Measurements from ENCODE around the gene IL13.
A peak's percentile ranks its signal among the peaks of the same experiment; 100 is the strongest.
"Not testable (repeated sequence)": the region's sequence is repeated elsewhere in the genome, so short reads cannot be mapped to it uniquely, and the experiment has no call there.

Gene IL13

DNA sequence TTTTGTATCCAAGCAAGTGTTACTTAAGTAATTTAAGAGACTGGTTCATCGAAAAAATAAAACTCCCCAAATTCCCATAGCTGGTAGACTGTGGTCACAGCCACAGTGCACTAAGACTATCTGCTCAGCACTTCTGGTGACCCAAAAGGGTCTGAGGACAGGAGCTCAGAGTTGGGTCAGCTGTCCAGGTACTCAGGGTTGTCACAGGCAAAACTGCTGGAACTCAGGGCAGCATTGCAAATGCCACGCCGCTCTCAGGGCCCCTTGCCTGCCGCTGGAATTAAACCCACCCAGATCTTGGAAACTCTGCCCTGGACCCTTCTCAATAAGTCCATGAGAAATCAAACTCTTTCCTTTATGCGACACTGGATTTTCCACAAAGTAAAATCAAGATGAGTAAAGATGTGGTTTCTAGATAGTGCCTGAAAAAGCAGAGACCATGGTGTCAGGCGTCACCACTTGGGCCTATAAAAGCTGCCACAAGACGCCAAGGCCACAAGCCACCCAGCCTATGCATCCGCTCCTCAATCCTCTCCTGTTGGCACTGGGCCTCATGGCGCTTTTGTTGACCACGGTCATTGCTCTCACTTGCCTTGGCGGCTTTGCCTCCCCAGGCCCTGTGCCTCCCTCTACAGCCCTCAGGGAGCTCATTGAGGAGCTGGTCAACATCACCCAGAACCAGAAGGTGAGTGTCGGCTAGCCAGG lies at the start of gene IL13:
TSS of gene IL13 (plus strand) at position 498 of the 705 bp plus-strand sequence. CDS start at position 512, 14 bp downstream.
- no peak for DNase-seq

DNA sequence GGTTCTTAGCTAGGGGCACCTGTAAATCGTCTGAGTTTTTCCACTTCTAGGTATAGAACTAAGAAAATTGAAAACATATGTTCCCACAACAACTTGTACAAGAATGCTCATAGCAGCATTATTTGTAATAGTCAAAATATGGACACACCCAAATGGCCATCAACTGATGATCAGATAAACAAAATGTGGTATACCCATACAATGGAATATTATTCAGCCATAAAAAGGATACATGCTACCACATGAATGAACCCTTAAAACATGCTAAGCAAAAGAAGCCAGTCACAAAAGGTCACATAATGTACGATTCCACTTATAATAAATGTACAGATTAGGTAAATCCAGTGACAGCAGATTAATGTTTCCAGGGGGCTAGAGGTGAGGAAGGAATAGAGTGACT lies 46.0 kb upstream of the IL13 start:
- no peak for DNase-seq

DNA sequence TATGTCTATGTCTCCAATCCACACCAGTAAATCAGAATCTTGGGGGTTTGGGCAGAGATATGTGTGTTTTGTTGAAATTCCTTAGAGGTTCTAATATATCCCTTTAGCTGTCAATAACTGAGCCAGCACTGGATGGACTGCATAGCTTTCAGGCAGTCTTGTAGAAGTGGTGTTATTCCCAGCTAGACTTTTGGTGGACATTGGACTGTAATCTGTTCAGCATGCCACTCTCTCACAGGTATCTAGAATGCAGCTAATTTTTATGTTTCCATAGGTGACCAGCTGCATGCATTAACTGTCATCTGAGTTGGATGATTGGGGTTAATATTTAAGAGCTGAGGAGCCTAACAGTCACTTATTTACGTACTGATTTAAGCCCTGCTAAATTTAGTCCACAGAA lies 45.1 kb upstream of the IL13 start:
- no peak for DNase-seq

DNA sequence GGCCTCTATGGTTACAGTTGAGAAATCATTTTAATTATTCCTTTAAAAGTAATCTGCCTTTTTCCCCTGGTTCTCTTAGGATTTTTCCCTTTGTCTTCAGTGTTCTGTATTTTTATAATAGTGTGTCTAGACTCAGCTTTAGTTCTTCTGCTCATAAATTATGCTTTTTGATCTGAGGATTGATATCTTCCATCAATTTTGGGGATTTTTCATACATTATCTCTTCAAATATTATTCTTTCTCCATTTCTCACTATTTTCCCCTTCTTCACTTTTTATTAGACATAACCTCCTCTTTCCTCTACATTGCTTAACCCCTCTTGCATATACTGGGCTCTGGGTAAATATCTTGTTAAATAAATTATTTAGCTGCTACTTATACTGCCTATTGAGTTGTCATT lies 36.3 kb upstream of the IL13 start:
- no peak for DNase-seq

DNA sequence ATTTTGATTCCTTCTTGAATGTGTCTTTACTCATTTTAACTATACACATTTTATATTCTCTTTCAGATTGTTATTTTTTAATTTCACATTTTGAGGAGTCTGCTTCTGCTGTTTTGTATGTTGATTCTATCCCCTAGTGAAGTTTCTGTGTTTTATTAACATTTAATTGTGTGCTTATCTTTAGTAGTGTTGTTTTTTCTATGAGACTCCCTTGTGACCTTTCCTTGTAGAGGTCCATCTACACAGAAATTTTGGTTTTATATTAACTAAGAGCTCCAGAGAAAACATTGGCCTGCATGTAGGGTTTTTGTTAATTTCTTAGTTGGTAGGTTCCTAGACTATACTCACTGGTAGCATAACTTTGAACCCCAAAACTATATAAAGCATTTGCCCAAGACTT lies 35.4 kb upstream of the IL13 start:
- DNase-seq, result no peak

DNA sequence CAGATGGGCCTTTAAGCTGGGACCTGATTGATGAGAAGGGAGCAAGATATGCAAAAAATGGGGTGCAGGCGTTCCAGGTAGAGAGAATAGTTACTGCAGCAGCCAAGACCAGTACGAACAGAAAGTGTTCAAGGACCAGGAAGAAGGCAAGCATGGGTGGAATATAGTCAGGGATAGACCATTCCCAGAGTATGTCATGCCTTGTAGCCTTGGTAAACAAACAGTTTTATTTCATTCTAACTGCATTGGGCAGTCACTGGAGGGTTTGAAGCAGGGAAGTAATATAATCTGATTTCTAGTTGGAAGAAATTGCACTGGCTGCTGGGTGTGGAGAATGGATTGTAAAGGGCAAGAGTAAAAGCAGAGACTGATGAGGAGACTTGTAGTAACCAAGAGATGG lies 30.5 kb upstream of the IL13 start:
- DNase-seq, result no peak

DNA sequence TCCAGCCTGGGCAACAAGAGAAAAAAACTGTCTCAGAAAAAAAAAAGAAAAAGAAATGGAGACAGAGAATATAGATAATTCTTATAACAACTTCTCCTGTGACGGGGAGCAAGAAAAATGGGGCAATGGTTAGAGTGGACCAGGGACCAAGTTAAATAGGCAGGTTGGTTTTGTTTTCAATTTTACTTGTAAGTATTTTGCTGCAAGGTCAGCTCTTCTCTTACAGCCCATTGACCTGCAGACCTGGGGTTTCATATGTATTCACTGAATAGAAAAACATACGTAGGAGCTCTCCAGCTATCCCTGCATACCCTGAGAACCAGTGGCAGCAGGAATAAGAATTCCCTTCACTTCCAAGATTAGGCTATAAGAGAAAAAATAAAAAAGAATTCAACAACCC lies 29.2 kb upstream of the IL13 start:
- DNase-seq, result no peak

DNA sequence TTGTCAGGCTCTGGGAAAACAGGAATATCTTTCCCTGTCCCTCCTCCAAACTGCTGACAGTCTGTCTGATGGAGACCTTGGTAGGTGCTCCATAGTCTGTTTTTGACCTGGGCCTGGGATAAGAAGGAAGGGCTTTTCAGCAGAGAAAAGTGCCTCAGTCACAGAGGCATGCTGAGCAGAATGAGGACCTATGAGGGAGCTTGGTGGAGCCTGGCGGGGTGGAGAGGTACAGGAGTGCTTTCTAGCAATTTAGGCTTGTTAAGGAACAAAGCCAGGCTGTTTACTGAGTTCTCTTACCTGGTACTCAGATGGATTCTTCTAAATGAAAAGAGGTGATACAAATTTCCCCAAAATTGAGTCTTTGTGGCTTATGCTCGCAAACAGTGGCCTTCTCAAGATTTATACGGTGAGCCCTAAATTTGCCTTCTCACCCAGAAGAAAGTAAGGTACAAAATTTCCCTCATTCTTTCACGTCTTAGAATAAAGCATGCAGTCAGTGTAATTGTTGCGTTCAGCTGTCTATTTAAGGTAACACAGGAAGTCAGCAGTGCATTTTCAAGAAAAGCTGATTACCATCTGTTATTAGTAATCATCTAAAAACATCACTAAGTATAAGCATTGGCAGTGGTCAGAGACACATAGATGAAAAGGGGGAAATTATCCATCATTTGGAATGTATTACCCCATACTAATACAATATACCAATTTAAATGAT lies 28.6 kb upstream of the IL13 start:
- DNase-seq, result no peak

DNA sequence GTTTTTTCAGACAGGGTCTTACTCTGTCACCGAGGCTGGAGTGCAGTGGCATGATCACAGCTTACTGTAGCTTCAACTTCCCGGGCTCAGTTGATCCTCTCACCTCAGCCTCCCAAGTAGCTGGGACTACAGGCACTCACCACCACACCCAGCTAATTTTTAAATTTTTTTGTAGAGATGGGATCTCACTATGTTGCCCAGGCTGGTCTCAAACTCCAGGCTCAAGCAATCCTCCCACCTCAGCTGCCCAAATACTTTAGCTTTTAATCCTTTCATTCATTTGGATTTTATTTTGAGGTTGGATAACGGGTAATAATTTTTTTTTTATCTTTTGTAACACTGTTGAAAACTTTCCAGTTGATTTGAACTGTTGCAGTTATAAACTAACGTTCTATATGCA lies 24.4 kb upstream of the IL13 start:
- DNase-seq, result not testable (repeated sequence)

DNA sequence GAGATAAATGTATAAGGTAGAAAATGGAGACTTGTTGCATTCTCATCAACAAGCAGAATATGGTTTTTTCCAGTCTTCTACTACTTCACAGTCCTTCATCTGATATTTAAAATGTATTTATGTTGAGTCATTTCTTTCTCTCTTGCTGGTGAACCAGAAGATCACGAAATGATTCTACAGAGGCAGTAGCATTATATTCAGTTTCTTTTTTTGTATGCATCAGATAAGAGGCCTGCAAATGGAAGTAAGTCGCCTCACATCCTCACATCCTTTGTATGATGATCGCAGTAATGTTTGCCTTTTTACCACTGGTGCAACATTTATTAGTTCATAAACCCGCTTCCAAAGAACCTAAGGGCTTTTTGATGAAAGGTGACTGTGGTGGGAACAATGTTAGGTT lies 22.1 kb upstream of the IL13 start:
- no peak for DNase-seq

DNA sequence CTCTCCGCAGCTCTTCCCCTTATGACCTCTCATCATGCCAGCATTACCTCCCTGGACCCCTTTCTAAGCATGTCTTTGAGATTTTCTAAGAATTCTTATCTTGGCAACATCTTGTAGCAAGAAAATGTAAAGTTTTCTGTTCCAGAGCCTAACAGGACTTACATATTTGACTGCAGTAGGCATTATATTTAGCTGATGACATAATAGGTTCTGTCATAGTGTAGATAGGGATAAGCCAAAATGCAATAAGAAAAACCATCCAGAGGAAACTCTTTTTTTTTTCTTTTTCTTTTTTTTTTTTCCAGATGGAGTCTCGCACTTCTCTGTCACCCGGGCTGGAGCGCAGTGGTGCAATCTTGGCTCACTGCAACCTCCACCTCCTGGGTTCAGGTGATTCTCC lies 20.7 kb upstream of the IL13 start:
- no peak for DNase-seq

DNA sequence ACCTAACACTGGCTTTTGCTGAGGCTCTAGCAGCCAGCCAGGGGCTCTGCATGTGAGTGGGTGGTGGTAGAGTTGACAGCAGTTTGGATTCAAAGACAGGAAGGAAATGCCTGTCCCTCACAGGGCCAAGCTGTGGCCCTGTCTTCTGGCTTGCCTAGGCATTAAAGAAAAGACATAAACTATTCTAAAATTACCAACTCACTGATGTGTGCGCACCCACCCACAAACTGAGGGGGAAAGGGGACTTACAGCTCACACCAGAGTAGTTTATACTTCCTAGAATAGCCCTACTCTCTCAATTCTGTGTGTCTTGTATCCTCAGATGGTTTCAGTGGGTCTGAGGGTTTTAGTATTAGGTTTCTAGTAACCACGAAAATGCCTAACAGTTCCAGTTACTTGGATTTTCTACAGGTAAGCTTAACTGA lies 18.3 kb upstream of the IL13 start:
- DNase-seq, result no peak

DNA sequence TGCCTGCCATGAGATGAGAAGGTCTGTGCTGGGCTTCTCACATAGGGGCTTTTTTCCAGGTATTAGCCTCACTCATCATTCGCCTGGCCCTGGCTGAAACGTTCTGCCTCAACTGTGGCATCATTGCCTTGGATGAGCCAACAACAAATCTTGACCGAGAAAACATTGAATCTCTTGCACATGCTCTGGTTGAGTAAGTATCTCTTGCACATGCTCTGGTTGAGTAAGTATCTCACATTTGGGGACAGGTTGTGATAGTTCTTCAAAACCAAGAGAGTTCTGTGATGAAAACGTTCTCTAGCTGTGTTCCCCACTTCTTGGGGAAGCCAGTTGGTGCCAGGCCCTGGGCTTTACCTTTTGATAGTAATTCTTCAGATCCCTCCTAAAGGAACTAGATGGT lies 17.4 kb upstream of the IL13 start:
- DNase-seq, result no peak

DNA sequence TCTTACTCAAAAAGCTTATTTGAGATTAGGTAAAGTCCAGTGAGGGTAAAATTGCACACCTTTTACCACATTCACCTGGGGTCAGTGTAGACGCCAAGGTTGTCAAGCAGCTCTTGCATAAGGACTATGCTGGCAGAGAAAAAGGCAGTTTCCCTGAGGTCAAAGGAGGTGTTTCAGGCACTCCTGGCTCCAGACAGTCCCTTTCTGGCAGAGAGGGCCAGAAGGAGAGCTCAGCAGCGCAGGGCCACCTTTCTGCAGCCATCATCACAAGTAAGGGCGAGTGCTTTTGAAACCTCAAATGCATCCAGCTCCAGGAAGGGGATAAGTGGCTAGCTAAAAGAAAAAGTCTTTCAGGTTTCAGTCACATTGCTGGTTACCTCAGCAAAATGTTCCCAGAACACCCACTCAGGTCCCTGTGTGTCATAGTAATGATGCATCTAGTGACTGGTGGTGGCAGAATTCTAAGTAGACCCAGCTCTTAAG lies 16.7 kb upstream of the IL13 start:
- DNase-seq, result no peak

DNA sequence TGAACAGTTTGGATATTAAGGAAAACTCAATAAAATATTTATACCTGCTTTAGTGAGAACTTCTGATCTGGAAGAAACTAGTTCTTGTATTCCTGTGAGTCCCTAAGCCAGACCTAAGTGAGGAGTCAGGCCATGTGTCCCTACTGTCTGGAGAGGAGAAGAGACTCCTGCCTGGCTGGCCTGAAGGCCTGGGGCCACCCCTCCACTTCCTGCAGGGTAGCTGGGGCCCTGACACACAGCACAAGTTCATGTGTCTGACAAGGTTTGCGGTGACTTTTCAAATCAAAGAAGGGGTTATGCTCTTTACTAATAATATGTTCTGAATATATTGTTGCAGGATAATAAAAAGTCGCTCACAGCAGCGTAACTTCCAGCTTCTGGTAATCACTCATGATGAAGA lies 16.1 kb upstream of the IL13 start:
- no peak for DNase-seq

DNA sequence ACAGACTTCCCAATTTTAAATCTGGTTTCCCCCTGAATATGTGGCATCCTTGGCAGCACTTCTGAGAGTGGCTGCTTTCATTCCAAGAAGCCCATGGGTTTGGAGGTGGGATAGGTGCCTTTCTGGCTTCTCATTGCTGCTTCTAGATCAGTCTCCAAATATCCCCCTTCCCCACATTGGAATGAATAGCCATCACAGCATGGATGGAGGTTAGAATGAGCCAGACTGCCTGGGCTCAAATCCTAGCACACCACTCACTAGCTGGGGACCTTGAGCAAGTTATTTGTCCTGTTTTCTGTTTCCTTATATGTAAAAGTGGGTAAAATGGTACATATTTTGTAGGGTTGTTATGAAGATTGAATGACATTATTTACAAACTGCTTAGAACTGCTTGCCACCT lies 13.8 kb upstream of the IL13 start:
- DNase-seq, result no peak

DNA sequence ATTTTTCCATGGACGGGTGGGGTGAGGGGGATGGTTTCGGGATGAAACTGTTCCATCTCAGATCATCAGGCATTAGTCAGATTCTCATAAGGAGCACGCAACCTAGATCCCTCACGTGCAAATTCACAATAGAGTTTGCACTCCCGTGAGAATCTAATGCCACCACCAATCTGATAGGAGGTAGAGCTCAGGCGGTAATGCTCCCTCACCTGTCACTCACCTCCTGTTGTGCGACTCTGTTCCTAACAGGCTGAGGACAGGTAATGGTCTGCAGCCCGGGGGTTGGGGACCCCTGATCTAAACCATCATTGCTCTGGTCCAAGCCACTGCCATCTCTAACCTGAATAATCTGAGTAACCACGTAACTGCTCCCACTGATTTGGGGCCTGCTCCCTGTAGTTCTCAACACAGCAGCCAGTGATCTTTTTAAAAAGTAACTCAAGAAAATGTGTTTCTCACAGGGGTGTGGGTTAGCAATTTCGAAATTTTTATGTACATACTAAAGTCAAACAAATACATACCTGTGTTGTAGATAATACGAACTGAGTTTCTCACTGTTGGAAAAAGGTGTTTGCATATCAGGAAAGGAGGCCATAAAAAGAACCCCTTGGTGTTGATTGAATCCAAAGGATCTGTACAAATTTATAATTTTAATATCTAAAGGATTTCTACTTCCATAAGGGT lies 11.2 kb upstream of the IL13 start:
- DNase-seq, result no peak

DNA sequence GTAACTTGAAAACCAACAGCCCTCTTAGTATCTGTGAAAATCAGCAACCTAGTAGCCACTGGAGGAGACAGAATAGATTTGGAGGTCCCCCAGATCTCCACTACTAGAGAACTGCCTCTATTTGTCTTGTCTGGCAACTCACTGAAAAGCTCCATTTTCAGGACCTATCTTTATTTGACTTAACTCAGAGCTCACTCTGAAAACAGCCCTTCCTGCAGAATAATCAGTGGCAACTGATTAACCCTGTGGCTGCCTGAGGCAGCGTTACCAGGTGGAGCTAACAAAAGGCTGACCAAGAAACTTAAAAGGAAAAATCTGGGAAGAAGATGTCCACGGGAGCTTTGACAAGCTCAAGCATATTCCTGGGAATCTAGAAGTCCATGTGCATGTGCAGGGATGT lies 10.5 kb upstream of the IL13 start:
- no peak for DNase-seq

DNA sequence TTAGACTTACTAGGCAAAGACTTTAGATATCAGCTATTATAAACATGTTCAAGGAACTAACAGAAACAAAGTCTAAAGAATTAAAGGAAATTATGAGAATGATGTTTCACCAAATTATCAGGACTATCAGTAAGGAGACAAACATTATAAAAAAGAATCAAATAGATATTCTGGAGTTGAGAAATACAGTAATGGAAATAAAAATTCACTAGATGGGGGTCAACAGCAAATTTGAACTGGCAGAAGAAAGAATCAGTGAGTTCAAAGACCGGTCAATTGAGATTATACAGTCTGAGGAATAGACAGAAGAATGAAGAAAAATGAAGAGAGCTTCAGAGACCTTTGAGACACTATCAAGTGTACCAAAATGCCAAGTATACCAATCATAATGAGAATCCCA lies 9.6 kb upstream of the IL13 start:
- DNase-seq, result no peak

DNA sequence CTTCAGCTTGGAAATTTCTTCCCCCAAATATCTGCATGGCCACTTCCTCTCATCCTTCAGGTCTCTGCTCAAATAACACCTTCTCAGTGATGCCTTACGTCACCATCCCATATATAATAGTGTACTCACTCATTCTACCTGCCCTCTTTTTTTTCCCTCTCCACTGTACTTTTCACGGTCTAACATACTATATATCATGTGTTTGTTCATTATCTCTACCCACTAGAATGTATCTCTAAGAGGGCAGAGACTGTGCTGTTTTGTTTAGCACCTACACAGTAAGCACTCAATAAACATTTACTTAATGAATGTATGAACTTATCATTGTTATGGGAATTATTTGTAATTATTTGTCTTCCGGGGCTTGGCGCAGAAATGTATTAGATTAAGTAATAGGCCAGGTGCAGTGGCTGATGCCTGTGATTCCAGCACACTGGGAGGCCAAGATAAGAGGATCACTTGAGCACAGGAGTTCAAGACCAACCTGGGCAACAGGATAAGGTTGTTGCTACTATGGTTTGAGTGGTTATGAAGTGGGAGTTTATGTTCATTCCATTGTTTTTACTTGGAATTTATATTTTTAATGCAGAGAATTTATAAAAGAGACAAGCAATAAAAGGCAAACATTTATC lies 6.0 kb upstream of the IL13 start:
- peak; percentile 91 for DNase-seq

DNA sequence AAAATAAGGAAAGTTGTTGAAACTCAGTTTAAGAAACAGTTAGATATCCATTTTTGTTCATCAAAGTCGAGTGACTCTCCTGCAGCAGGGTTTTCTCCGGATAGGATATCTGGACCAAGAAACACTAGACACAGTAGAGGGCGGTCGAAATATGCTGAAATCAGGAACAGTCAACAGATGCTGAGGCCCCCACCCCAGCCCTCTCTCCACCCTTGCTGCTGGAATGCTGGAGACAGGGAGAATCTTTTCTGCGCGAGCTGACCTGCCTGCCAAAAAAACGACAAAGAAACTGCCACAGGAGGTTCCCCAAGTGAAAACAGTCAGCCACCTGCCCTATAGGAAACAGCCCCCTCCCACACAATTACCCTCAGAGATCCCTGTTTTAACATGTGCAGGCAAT lies 4.3 kb upstream of the IL13 start:
- DNase-seq, result no peak

DNA sequence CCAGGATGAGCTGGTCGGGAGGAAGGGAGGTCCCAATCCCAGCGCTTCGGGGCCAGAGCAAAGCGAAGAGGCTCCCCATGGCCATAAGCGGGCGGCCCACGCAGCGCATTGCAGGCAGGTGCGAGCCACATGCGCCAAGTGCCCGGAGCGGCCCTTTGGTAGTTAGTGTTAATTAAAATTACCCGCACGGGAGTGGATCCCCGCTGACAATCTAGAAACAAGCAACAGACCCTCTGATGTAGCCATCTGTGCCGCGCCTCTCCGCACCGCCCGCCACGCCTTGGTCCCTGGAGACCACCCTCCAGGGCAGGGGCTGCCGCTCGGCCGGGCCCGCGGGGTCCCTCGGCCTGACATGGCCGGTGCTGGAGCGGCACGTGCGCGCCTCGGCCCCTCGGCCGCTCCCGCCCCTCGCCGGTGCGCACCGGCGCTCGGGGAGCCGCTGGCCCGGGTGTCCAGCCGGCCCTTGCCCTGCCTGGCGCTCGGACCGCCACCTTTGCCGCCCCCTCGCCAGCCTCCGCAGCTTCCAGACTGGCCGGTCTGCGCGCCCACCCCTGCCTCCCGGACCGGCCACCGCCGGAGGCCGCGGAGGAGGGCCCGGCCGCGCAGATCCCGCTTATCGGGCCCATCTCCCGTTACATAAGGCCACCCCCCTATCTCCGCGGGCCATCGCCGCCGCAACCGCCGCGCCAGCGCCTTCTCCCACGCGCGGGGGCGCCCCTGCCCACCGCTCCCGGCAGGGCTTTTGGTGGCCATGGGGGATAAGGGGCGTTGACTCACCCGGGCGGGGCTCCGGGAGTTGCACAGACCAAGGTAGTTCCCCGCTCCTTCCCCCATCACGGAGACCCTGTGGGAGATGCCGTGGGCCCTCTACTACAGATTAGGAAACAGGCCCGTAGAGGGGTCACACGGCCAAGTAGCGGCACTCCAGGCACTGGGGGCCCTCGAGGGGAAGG lies 1.9 kb upstream of the IL13 start:
- DNase-seq, result peak; percentile 41

Data from hematopoietic multipotent progenitor cell treated with erythropoietin and hydrocortisone succinate and interleukin-3 and kit ligand, for 8 days (in vitro differentiated cells).